Skin epidermis (tissue), 12 donors: Measurements from ENCODE around the gene TBCC.
A peak's percentile ranks its signal among the peaks of the same experiment; 100 is the strongest.
"Not testable (repeated sequence)": the region's sequence is repeated elsewhere in the genome, so short reads cannot be mapped to it uniquely, and the experiment has no call there.

Experiments used
- H3K27ac ChIP-seq, 21 experiments: fragments of 200-600 bp; sonication (generic) in 11 of 21; one replicate each; pipeline ENCODE4 v1.5.0; 2020; ENCODE audit warnings: mild to moderate bottlenecking in 3 of 21, inconsistent platforms in 2 of 21, moderate library complexity in 2 of 21
- H3K4me3 ChIP-seq, 7 experiments: fragments of 200-600 bp; sonication (generic) in 2 of 7; one replicate each; pipeline ENCODE4 v1.5.0; 2020; ENCODE audit warnings: inconsistent platforms in 2 of 7, mild to moderate bottlenecking in 2 of 7, moderate library complexity in 1 of 7

Gene TBCC

GRCh38 chr6:42704937-42705374, 40.9 kb downstream of the TBCC start:
- H3K27ac ChIP-seq, result no peak overlapping the region
- no peak overlapping the region for H3K4me3 ChIP-seq

- no peak overlapping the region for H3K27ac ChIP-seq
- H3K4me3 ChIP-seq, result peak overlapping the region in 1 of 7 experiments; percentile 22
These were observed 41.5 kb downstream of the TBCC start for GRCh38 chr6:42704251-42704936.

DNA sequence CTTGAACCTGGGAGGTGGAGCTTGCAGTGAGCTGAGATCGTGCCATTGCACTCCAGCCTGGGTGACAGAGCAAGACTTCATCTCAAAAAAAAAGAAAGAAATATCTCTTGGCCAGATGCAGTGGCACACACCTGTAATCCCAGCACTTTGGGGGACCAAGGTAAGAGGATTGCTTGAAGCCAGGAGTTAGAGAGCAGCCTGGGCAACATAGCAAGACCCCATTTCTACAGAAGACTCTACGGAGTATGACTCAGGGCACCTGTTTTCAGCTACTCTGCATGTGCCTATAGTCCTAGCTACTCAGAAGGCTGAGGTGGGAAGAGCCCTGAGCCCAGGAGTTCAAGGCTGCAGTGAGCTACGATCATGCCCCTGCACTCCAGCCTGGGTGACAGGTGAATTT, 43.1 kb downstream of the TBCC start:
- not testable (repeated sequence) for H3K4me3 ChIP-seq, H3K27ac ChIP-seq

- H3K4me3 ChIP-seq, result no peak overlapping the region
- no peak overlapping the region for H3K27ac ChIP-seq
These were observed 43.7 kb downstream of the TBCC start for GRCh38 chr6:42702200-42702599.

- no peak overlapping the region for H3K4me3 ChIP-seq
- no peak overlapping the region for H3K27ac ChIP-seq
These were observed 47.7 kb downstream of the TBCC start for GRCh38 chr6:42698217-42698616.

GRCh38 chr6:42697268-42697655, 48.6 kb downstream of the TBCC start:
- no peak overlapping the region for H3K4me3 ChIP-seq
- H3K27ac ChIP-seq, result peak overlapping the region in 4 of 21 experiments; percentile 4 to 47 (median 24)

DNA sequence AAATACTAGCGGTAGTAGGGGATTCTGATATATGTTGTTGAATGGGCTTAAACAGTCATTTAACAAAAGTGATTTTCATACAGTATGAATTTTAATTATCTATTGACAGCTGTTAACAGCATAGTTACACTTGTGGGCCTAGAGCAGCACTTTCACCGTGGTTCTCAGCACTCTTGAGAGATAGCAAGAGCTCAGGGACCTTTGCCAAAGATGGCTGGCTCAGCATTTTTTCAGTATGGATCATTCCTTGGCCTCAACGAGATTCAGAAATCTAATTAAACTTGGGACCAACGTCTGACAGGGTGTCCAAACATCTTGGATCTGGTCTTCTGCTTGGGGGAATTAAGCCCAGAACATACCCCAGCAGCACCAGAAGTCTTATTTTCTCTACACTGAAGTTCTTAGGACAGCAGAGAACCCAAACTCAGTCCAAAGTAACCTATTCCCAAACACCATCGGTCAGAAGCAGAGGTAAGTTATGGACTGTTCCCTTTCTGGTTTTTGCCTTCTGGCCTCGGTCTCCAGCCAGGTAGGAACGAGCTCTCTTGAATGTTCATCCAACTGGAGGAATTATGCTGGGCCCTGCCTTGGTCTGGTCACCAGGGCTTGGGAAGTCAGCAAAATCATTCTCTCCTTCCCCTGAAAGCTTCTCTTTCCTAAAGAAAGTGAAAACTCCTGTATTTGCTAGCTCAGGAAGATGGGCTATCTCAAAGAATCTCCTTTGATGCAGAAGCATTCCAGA, 49.2 kb downstream of the TBCC start:
- peak overlapping the region in 4 of 21 experiments; percentile 4 to 47 (median 24) for H3K27ac ChIP-seq
- no peak overlapping the region for H3K4me3 ChIP-seq

- Histone ChIP-seq H3K4me3 (no peak overlapping the region), H3K27ac (peak overlapping the region in 6 of 21 experiments; percentile 8 to 58 (median 38))
These were observed 51.3 kb downstream of the TBCC start for GRCh38 chr6:42694586-42694985.
